Hippocampal formation (tissue), 2 donors: ENCODE data around the gene PPP1R3F.
A peak's percentile ranks its signal among the peaks of the same experiment; 100 is the strongest.

Experiments
- DNase-seq, 2 donors: peaks; one replicate each; lab custom pipeline; 2025; lab: John Stamatoyannopoulos, UW

The PPP1R3F gene

DNA sequence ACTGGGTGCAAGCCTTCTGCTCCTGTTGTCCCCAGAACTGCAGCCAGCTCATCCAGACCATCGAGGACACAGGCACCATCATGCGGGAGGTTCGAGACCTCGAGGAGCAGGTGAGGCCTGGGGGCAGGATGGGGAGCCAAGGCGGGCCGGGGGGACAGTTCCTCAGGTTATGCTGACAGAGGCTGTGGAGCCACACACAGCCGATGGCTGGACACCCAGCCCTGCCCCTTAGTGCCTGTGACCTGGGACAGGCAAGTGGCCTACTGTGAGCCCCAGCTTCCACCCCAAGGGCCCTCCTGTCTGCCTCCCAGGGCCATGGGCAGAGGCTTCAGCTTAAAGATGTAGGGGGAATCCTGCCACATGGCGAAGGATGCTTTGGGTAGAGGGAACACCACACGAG, 20.0 kb upstream of the PPP1R3F start:
- no peak for DNase-seq

DNA sequence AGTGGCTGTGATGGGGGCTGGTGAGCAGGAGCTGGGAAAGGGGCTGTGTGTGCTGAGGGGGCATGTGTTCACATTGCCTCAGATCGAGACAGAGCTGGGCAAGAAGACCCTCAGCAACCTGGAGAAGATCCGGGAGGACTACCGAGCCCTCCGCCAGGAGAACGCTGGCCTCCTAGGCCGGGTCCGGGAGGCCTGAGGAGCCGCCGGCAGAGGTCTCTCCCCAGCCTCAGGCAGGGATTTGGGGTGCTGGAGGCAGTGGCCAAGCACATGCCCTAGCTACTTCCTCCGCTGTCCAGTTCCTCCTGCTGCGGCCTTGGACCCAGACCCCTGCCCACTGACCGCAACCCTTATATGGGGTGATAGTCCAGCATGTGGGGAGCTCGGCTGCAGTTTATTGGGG, 19.5 kb upstream of the PPP1R3F start:
- no peak for DNase-seq

DNA sequence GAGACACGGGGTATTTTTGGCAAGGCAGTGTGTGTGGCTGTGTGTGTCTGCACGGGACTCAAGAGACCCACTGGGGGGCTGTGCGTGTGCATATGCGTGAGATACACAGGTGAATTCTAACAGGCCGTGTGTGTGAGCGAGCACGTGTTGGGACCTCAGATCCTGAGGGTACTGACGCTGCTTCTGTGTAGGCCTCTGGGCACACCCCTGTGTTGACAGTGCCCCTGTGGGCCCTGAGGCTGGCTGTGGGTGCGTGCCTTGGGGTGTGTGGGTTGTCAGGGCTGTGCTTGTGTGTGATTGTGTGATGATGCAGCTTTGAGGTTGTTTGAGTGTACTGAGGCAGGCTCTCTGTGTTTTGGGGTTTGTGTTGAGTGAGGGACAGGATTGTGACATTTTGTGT, 19.0 kb upstream of the PPP1R3F start:
- DNase-seq, result no peak

DNA sequence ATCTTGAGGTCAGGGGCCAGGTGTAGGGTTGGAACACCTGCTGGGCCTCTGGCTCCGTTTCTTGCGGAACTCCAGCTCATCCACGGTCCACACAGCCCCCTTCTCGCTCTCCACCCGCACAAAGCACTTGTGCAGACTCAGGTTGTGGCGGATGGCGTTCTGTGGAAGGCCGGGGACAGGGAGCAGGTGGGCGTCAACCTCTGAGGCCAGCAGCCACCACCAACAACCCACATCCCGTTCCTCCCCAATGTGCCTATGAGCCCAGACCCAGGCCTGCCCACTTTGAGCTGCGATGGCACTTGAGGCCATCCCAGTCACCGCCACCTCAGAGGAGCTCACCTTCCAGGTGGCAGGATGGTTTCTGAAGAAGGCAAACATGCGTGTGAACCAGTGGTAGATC, 18.3 kb upstream of the PPP1R3F start:
- no peak for DNase-seq

DNA sequence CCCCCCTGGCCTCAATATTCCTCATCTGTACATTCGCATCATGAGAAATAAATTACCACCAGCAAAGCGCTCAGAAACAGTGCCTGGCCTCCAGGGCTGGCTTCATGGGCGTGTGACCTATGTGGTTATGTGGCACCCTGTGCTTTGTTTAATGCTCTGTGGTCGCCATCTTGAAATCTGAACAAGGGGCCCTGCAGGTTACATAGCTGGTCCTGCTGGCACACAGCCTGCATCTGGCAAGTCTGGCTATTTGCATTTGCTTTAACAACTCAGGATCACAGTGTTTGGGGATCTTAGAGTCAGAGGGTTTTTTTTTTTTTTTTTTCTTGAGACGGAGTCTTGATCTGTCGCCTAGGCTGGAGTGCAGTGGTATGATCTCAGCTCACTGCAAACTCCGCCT, 15.0 kb upstream of the PPP1R3F start:
- DNase-seq, result no peak

DNA sequence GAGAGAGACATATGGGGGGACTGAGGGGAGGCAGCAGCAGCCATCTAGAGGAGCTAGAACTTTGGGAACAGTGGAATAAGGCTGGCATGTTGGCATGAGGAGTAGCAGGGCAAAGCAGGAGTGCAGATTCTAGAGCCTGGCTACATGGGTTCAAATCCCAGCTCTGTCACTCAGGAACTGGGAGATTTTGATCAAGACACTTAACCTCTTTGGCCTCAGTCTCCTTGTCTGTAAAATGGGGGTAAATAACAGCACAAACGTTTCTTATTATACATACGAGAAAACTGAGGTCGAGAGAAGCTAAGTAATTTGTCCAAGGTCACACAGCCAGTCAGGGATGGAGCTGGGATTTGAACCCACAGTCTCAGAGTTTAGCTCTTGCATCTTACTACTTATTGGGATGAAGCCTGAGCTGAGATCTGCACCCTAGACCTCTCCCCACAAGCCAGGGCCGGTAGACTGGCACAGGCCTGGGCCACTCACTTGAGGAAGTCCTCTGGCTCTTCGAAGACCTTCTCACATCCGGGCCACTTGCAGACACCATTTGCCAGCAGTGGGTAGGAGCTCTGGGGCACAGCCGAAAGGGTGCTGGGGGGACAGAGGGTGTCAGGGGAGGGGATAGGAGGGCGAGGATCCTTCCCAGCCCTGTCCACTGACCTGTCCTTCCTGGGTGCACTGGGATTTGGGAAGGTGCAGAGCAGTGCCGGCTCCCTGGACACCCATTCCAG, 13.2 kb upstream of the PPP1R3F start:
- DNase-seq, result no peak

DNA sequence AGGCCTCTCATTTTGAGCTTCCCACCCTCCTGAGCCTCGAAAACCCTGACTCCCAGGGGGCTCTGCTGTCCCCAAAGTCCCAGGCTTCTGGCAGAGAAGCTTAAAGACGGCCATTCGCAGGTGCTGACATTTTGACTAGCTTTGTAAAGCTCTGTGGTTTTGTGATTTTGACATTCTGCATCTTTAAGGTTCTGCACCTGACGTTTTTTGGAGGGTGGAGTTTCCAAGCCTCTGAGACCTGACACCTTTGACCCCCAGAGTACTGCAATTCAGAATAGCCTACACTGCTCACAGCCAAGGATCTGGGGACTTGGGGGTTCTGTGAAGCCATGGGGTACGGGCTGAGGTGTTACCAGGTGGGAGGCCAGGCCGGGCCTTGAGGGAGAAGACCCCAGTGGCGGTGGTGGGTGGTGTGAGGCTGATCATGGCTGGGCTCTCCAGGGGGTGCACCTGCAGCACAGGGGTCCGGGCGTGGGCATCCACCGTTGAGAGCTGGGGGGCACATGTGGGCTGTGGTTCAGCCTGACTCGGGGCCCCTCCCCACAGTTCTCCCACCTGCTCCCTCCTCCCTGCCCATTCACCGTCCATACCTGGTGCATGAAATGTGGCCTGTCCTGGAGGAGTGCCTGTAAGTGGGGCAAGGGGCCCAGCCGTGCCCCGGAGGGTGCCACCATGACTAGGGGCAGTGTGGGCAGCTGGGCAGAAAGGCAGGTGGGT, 12.4 kb upstream of the PPP1R3F start:
- DNase-seq, result no peak

DNA sequence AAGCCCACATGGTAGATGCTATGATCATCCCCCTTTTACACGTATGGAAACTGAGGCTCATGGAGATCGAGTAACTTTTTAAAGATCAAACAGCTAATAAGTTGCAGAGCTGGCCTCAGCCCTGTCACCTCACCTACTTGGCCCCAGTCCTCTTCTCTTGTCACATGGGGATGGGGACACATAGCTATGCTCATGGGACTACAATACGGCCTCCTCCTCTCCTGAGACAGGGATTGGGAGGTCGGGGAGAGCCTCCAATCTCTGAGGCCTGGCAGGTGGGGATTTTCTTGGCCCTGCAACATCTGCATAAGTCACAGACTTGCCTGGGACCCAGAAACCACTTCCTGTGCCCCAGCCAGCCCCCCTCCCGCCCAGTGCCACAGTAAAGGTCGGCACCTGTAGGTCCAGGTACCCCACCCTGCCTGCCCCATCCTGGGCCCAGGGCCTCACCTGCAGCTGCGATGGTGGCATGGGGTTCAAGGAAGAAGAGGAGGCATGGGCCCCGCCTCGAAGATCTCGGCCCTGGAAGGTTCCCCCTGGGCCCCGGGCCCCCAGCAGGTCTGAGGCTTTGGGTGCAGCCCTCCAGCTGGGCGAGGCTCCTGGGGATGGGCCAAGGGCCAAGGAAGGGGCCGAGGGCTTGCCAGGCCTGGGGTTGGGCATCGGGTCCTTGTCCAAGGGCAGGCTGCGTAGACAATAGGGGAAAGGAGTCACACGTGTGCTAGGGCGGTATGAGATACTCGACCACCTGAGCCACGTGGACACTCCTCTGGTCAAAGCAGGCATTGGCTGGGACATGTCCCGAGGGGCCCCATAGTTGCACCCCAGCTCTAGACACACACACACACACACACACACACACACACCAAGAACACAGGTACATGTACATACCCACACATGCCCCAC, 11.5 kb upstream of the PPP1R3F start:
- no peak for DNase-seq

DNA sequence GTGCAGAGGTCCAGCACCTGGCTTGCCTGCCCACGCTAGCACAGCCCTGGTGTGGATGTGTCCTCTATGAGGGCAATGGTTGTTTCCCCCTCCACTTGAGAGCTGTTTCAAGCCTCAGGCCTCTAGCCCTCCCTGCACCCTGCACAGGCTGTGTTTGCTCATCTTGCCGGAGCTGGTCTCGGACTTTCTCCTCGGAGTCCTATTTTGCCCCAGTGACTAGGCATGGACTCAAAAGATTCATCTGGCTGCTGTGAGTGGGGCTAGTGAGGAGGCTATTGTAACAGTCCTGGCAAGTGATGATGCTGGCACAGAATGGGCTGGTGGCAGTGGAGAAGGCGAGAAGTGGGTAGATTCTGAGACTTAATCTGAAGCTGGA, 10.9 kb upstream of the PPP1R3F start:
- DNase-seq, result no peak

DNA sequence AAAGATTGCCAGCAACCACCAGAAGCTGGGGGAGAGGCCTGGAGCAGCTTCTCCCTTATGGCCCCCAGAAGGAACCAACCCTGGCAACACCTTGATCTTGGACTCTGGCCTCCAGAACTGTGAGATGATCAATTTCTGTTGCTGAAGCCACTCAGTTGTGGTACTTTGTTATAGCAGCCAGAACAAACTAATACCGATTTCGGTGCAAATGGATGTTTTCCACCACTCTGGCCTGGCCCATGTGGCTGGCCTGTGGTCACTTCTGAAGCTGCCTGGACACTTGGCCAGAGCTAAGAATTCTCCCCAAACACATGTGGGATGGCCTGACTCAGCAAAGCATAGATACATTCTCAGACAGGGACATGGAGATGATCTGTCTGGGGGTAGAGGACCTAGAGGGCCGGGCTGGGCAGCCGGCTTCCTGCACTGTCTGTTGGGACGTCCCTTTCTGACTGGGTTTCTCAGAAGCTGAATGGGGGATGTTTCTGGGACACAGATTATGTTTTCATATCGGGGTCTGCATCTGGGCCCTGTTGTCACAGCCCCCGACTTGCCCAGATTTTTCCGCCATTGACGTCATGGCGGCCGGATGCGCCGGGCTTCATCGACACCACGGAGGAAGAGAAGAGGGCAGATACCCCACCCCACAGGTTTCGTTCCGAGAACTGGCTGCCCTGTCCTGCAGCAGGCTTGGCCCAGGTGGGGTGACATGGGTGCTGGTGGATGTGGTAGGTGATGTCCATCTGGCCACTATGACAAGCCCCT, 9.2 kb upstream of the PPP1R3F start:
- DNase-seq, result no peak

DNA sequence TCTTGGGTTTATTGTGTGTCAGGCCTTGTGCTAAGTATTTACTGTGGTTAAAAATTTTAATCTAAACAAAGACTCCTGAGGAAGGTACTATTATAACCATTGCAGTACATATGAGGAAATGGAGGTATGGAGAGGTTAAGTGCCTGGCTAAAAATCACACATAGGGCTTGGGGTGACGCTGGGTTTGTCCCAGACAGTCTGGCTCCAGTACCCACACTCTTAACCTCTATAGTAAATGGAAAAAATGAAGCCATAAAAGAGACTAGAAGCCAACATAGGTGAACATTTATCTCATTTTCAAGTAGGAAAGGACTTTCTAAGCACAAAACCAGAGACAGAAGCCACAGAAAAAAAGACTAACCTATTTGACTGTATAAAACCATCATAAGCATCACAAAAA, 7.0 kb upstream of the PPP1R3F start:
- DNase-seq, result no peak

DNA sequence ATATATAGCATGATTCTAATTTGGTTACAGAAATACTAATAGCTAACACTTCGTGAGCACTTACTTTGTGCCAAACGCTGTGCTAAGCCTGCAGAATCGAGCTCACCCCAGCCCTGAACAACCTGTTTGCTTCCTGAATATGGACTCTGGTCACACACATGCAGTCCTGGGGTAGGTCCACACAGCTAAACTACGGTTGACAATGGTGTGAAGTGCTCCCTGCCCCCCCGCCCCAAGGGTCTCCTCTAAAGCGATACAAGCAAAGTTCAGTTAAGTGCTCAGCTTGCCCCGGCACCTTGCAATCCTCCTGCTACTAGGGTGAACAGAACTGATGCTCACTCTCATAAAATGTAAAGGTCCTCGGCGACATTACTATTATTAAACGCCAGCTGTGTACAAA, 6.0 kb upstream of the PPP1R3F start:
- DNase-seq, result no peak

DNA sequence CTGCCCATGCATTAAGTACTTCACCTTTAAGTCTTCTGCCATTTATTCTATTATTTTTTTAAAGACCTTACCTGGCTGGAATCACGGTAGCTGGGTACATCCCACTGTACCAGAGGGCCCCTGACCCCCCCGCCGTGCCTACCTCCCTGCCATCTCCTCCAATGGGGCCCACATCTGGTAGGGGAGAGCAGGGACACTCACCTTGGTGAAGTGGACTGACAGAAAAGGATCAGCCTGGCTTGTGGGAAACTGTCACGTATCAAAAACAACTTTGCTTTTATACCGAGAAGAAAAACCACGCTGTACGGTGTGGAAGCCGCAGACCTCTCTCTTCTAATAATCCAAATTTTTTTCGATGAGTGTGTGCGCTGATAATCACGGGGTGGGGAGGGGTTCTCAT, 5.1 kb upstream of the PPP1R3F start, which contains the start of gene FOXP3:
TSS of gene FOXP3 (minus strand) at position 251 of the 400 bp plus-strand sequence. CDS start 6,205 bp downstream, outside the sequence.
- DNase-seq, result no peak

DNA sequence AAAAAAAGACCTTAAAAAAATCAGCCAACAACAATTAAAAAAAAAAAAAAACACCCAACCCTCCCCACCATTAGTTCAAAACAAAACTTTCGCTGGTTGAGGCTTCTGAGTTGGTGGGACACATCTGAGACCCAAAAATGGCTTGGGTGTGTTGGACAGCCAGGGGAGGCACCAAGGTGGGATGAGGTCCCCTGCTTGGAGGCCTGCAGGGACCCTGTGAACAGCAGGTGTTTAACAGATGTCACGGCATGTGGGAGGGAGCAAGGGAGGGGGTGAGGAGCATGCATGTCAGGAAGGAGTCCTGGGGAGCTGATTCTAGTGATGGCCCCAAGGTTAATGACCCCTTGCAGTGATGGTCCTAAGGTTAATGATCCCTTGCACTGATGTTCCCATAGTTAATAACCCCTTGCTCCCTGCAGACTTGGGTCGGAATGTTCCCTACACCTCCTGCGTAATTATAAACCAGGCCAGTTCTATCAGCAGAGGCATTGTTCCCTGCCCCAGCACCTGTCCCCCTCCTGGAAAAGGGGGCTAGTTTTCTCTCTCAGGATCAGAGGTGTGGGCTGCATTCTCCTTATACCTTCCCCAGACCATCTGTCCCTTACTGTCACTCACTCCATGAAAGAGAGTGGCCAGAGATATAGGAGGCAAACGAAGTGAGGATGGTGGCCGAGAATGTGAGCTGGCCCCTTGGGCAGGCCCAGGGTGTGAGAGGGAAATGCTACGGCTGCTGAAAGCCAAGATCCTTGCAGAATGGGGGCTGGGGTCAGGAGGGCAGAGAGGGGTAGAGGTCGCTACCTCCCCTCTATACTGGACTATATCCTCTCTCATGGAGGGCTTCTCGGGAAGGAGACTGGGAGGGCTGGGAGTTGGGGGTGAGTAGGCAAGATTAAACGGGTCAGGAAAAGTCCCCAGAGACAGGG, 2.8 kb upstream of the PPP1R3F start:
- DNase-seq, result no peak

DNA sequence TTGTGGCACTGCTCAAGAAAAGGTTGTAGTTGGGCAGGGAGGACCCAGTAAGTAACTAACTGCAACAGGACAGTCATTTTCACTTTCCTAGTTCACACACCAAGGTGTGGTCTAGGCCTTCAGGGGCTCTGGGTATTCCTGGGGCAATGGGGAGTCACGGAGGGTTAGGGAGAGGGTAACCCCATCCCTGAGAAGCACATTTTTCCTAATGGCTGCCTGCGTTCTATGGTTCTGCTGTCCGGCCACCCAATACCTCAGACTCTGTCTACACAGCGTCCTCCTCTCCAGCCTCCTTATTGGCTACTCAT, 937 bp upstream of the PPP1R3F start:
- no peak for DNase-seq

DNA sequence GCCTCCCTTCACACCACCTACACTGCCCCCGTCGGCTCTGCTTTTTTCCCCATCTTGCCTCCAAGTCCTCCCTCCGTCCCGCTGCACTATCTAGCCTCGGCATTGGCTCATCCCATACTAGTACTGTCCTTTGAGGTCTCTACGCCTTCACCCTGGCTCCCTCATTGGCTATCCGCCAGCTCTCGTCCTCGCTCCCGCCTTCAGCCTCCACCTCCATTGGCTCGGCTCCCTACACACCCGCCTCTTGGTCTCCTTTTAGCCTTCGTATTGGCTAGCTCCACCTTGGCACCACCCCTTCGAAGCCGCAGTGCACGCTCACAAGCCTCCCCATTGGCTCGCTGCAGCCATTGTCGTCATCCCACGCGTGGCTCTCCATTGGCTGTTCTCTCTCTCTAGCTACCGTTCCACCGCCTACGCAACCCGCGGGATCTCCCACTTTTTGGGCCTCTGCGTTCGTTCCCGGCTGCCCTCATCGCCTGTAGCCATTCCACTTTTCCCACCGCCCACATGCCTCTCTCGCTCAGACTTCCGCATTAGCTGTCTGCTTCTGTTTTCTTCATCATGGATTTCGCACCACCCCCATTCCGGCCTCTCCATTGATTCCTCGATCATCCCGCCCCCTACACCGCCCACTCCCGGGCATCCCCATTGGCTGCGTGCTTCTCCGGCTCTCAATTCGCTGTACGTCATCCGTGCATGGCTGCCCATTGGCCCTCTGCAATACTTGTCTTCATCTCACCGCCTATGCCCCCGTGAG, 405 bp upstream of the PPP1R3F start:
- peak; percentile 91 to 93 for DNase-seq

DNA sequence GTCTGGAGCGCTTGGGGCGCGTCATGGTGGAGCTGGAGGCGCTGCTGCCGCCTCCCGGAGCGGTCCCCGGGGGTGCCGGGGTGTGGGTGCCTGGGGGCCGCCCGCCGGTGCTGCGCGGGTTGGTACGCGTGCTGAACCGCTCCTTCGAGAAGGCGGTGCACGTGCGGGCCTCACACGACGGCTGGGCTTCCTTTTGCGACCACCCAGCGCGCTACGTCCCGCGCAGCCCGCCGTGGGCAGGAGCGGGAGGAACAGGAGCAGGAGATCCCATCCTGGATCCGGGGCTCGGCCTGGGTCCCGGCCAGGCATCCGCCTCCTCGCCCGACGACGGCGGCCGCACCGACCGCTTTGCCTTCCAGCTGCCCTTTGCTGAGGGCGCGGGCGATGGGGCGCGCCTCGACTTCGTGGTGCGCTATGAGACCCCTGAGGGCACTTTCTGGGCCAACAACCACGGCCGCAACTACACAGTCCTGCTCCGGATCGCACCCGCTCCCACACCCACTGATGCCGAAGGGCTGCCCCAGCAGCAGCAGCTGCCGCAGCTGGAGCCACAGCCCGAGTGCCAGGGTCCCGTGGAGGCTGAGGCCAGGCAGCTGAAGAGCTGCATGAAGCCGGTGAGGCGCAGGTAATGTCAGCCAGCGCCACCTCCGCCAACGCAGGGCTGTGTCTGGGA, 792 bp downstream of the PPP1R3F start:
- no peak for DNase-seq

DNA sequence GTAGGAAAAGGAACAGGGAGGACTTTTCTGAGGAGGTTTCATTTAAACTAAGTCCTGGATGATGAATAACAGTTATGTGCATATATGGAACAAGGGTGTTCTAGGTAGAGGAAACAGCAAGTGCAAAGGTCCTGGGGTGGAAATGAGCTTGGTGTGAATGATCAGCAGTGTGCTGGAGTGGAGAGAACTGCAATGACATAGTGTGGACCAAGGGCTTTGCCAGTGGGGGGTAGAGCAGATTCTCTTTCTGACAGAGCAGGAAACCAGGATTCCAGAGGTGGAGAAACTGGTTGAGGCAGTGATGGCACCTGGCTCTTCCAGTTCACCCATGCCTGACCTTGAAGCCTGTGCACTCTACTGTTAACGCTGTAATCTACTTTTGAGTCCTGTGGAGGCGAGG, 1.7 kb downstream of the PPP1R3F start:
- no peak for DNase-seq

DNA sequence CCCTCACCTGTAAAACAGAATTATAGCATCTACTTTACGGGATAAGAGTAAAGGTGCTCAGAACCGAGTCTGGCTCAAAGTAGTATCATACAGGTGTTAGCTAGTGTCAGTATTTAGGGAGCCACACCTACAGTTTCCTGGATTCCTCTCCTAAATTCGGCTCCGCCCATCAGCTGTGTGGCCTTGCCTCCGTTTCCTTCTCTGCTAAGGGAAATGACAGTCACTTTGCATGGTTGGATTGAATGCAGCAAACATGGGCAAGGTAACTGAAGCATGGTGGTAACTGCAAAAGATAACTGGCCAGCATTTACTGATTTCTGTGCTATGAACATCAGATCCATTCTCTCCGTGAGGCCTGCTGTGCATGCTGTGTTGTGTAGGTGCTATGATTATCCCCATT, 2.8 kb downstream of the PPP1R3F start:
- no peak for DNase-seq
